Measurements from ENCODE around the gene CGN.

DNA sequence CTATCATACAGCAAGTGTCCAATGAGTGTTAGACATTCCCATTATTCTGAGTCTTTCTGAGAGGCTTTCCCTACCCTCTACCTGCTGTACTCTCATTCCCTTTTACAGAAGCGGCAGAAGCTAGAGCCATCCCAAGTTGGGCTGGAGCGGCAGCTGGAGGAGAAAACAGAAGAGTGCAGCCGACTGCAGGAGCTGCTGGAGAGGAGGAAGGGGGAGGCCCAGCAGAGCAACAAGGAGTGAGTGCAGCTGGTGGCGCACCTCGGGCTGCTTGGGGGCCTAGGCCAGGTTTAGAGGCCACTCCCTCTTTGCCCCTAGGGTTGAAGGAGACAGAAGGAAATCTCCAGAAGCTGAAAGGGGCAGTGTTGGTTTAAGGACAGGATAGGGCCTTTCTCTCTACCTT is 12.1 kb downstream of the CGN start:
- TF ChIP-seq, protein P1, sequence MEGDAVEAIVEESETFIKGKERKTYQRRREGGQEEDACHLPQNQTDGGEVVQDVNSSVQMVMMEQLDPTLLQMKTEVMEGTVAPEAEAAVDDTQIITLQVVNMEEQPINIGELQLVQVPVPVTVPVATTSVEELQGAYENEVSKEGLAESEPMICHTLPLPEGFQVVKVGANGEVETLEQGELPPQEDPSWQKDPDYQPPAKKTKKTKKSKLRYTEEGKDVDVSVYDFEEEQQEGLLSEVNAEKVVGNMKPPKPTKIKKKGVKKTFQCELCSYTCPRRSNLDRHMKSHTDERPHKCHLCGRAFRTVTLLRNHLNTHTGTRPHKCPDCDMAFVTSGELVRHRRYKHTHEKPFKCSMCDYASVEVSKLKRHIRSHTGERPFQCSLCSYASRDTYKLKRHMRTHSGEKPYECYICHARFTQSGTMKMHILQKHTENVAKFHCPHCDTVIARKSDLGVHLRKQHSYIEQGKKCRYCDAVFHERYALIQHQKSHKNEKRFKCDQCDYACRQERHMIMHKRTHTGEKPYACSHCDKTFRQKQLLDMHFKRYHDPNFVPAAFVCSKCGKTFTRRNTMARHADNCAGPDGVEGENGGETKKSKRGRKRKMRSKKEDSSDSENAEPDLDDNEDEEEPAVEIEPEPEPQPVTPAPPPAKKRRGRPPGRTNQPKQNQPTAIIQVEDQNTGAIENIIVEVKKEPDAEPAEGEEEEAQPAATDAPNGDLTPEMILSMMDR (conservative IDR thresholded peaks at IDR 0.05): no peak
- TF ChIP-seq ZFX (IDR thresholded peaks at IDR 0.05): no peak
